Stimulated activated memory B cell treated with anti-CD40 and anti-IgM and Interleukin-4, amounts not matched to agents 10 μg/mL and 1 μg/mL and 100 μg/mL, for 72 hours (primary cell): ENCODE measurements around the gene OCEL1.

Source experiments
- ATAC-seq: fragments of 150-1000 bp; cut with Tn5 transposase; 2 replicates; pipeline ENCODE4 v1.10.0; 2021
- H3K27ac Mint-ChIP-seq: one replicate; pipeline ENCODE4 v1.8.0; 2022; ENCODE audit warnings: mild to moderate bottlenecking, mixed read lengths
- H3K27me3 Mint-ChIP-seq: one replicate; pipeline ENCODE4 v1.8.0; 2022; ENCODE audit warnings: mixed read lengths
- H3K36me3 Mint-ChIP-seq: one replicate; pipeline ENCODE4 v1.8.0; 2022; ENCODE audit warnings: mixed read lengths
- H3K4me1 Mint-ChIP-seq: one replicate; pipeline ENCODE4 v1.8.0; 2022; ENCODE audit warnings: mixed read lengths
- H3K4me3 Mint-ChIP-seq: one replicate; pipeline ENCODE4 v1.8.0; 2022; ENCODE audit warnings: mild to moderate bottlenecking, moderate library complexity, mixed read lengths
- H3K9me3 Mint-ChIP-seq: one replicate; pipeline ENCODE4 v1.8.0; 2022; ENCODE audit warnings: mixed read lengths

OCEL1 gene

GRCh38 chr19:17202713-17203112, 23.3 kb upstream of the OCEL1 start:
- H3K4me3 Mint-ChIP-seq: no peak overlapping the region
- H3K4me1 Mint-ChIP-seq: peaks cover 6% of the 10 kb centered on the region
- ATAC-seq: peak; percentile 17
- no peak overlapping the region for H3K27ac Mint-ChIP-seq
- no peaks in the 10 kb centered on the region for H3K27me3 Mint-ChIP-seq
- no peaks in the 10 kb centered on the region for H3K9me3 Mint-ChIP-seq
- peaks cover 74% of the 10 kb centered on the region for H3K36me3 Mint-ChIP-seq

DNA sequence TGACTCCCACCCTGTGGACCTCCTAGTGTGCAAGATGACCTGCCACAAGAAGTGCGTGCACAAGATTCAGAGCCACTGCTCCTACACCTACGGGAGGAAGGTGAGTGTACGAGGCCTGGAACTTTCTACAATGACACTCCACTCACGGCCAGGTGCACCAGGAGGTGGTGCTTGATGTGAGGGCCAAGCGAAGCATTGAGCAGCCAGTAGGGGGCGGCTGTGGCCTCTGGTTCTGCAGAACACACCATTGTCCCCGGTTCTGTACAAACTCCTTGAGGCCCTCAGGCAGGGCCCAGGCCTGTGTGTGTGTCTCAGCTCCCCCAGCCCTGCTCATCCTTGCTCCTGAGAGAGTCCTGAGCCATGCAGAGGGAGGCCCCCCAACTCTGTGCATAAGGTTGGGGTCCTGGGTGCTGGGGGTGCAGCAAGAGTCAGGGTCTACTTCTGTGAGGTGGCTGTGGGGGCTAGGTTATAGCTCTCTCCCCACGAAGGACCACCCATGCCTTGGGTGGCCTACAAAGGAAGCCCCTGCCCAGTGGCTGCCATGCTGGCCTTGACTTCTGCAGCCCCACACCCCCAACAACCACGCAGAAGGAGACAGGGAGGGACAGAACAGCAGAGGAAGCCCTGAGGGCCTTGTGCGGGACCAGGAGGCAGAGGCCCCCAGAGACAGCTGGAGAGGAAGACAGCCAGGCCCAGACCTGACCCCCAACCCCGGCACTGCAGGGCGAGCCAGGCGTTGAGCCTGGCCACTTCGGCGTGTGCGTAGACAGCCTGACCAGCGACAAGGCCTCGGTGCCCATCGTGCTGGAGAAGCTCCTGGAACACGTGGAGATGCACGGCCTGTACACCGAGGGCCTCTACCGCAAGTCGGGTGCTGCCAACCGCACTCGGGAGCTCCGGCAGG, 20.5 kb upstream of the OCEL1 start:
- no peaks in the 10 kb centered on the region for H3K27me3 Mint-ChIP-seq
- H3K36me3 Mint-ChIP-seq: peaks cover 67% of the 10 kb centered on the region
- peak overlapping the region; percentile 46 for H3K27ac Mint-ChIP-seq
- peak; percentile 60 for ATAC-seq
- no peak overlapping the region for H3K4me3 Mint-ChIP-seq
- peaks cover 2% of the 10 kb centered on the region for H3K9me3 Mint-ChIP-seq
- H3K4me1 Mint-ChIP-seq: peaks cover 24% of the 10 kb centered on the region

GRCh38 chr19:17206736-17207581, 19.1 kb upstream of the OCEL1 start:
- Mint-ChIP-seq H3K36me3 (peaks cover 56% of the 10 kb centered on the region), H3K4me1 (peaks cover 26% of the 10 kb centered on the region), H3K4me3 (no peak overlapping the region), H3K27ac (no peak overlapping the region), H3K9me3 (peaks cover 2% of the 10 kb centered on the region), H3K27me3 (no peaks in the 10 kb centered on the region)
- no peak for ATAC-seq

GRCh38 chr19:17209126-17210036, 16.6 kb upstream of the OCEL1 start:
- ATAC-seq: peak; percentile 42
- peaks cover 2% of the 10 kb centered on the region for H3K9me3 Mint-ChIP-seq
- peaks cover 27% of the 10 kb centered on the region for H3K4me1 Mint-ChIP-seq
- H3K27ac Mint-ChIP-seq: peak overlapping the region; percentile 86
- H3K36me3 Mint-ChIP-seq: peaks cover 48% of the 10 kb centered on the region
- no peaks in the 10 kb centered on the region for H3K27me3 Mint-ChIP-seq
- H3K4me3 Mint-ChIP-seq: no peak overlapping the region

- Mint-ChIP-seq H3K9me3 (peaks cover 2% of the 10 kb centered on the region), H3K27ac (peak overlapping the region; percentile 86), H3K4me1 (peaks cover 32% of the 10 kb centered on the region), H3K27me3 (no peaks in the 10 kb centered on the region), H3K36me3 (peaks cover 42% of the 10 kb centered on the region), H3K4me3 (peak overlapping the region; percentile 13)
- ATAC-seq: peak; percentile 25
Observed at GRCh38 chr19:17210296-17210695, 15.7 kb upstream of the OCEL1 start.

DNA sequence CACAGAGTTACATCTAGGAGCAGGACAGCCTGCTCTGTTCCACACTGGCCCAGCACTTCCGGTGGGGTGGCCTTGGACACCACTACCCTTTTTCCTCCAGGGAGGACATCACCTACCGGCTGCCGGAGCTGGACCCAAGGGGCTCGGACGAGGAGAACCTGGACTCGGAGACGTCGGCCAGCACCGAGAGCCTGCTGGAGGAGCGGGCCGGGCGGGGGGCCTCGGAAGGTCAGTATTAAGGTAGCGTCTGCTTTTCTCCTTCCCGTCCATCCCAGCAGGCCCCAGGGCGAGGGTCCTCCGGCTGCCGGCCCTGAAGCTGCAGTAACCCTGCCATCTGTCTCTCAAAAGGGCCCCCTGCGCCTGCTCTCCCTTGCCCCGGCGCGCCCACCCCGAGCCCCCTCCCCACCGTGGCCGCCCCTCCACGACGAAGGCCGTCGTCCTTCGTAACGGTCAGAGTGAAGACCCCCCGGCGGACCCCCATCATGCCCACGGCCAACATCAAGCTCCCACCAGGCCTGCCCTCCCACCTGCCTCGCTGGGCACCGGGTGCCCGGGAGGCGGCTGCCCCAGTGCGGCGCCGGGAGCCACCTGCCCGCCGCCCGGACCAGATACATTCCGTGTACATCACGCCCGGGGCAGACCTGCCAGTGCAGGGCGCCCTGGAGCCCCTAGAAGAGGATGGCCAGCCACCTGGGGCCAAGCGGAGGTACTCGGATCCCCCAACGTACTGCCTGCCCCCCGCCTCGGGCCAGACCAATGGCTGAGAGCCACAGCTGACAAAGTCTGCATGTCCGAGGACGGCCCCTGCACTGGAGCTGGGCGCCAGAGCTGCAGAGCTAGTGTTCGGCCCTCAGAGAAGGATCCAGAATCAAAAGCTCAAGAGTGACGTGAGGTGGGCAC, 14.2 kb upstream of the OCEL1 start:
- Mint-ChIP-seq H3K27me3 (no peaks in the 10 kb centered on the region), H3K27ac (peak overlapping the region; percentile 53), H3K4me1 (peaks cover 47% of the 10 kb centered on the region), H3K36me3 (peaks cover 53% of the 10 kb centered on the region), H3K9me3 (peaks cover 2% of the 10 kb centered on the region), H3K4me3 (no peak overlapping the region)
- ATAC-seq: no peak

GRCh38 chr19:17213334-17213733, 12.7 kb upstream of the OCEL1 start:
- peaks cover 2% of the 10 kb centered on the region for H3K9me3 Mint-ChIP-seq

GRCh38 chr19:17214508-17215126, 11.4 kb upstream of the OCEL1 start:
- Mint-ChIP-seq H3K36me3 (peaks cover 62% of the 10 kb centered on the region), H3K9me3 (no peaks in the 10 kb centered on the region), H3K4me1 (peaks cover 41% of the 10 kb centered on the region), H3K4me3 (peak overlapping the region; percentile 88), H3K27me3 (no peaks in the 10 kb centered on the region), H3K27ac (peak overlapping the region; percentile 96)
- no peak for ATAC-seq

More at GRCh38 chr19:17213334-17213733, 12.7 kb upstream of the OCEL1 start:
- Mint-ChIP-seq H3K4me3 (no peak overlapping the region), H3K36me3 (peaks cover 62% of the 10 kb centered on the region), H3K27me3 (no peaks in the 10 kb centered on the region), H3K27ac (no peak overlapping the region), H3K4me1 (peaks cover 51% of the 10 kb centered on the region)
- no peak for ATAC-seq

- Mint-ChIP-seq H3K27ac (peak within 1 kb of the TSS; percentile 96), H3K9me3 (no peaks in the 10 kb centered on the region), H3K4me3 (peak within 1 kb of the TSS; percentile 88), H3K4me1 (peaks cover 33% of the 10 kb centered on the region), H3K27me3 (no peaks in the 10 kb centered on the region), H3K36me3 (peaks cover 59% of the 10 kb centered on the region)
- peak; percentile 96 for ATAC-seq
Observed at GRCh38 chr19:17215127-17215971, 10.7 kb upstream of the OCEL1 start, which contains the start of gene USE1. Gene USE1, plus strand, starts transcription at chr19:17215357. Its CDS starts 49 bp downstream, at chr19:17215406.

DNA sequence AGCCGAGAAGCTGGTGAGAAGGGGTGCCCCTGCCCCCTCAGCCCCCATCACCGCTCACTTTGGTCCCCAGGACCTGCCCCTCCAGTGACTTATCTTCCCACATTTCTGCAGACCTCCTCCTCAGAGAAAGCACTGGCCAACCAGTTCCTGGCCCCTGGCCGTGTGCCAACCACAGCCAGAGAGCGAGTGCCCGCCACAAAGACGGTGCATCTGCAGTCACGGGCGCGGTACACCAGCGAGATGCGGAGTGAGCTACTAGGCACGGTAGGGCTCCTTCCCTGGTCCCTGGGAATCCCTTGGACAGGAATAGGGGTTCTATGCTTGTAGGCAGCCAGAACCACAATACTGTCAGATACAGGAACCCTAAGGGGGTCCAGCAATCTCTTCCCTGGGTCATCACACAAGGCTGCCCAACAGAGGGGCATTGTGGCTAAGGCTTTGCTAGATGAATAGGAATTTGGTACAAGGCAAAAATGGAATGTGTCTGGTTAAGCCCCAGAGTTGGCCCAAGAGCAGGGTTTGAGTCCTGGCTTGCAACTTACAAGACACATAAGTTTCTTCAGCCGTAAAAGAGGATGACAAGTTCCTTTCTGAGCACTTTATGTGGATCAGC, 9.9 kb upstream of the OCEL1 start:
- Mint-ChIP-seq H3K9me3 (no peaks in the 10 kb centered on the region), H3K27ac (peak overlapping the region; percentile 96), H3K4me1 (peaks cover 31% of the 10 kb centered on the region), H3K4me3 (peak overlapping the region; percentile 88), H3K27me3 (no peaks in the 10 kb centered on the region), H3K36me3 (peaks cover 55% of the 10 kb centered on the region)
- no peak for ATAC-seq

DNA sequence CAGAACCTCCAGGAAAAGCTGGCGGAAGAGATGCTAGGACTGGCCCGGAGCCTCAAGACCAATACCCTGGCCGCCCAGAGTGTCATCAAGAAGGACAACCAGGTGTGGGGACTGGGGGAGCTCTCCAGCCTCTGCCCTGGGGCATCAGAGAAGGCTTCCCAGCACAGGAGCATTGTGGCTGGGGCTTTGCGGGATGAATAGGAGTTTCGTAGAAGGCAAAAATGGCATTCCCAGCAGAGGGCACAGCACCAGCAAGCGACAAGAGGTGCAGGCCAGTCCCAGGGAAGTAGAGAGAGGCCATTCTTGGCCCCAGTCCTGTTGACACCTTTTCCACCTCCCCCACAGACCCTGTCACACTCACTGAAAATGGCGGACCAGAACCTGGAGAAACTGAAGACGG, 6.7 kb upstream of the OCEL1 start:
- H3K4me3 Mint-ChIP-seq: no peak overlapping the region
- H3K27me3 Mint-ChIP-seq: no peaks in the 10 kb centered on the region
- ATAC-seq: no peak
- H3K9me3 Mint-ChIP-seq: no peaks in the 10 kb centered on the region
- peaks cover 40% of the 10 kb centered on the region for H3K36me3 Mint-ChIP-seq
- peaks cover 29% of the 10 kb centered on the region for H3K4me1 Mint-ChIP-seq
- no peak overlapping the region for H3K27ac Mint-ChIP-seq

- no peak for ATAC-seq
- H3K4me1 Mint-ChIP-seq: peaks cover 19% of the 10 kb centered on the region
- H3K9me3 Mint-ChIP-seq: no peaks in the 10 kb centered on the region
- no peak overlapping the region for H3K27ac Mint-ChIP-seq
- peaks cover 40% of the 10 kb centered on the region for H3K36me3 Mint-ChIP-seq
- no peak overlapping the region for H3K4me3 Mint-ChIP-seq
- H3K27me3 Mint-ChIP-seq: no peaks in the 10 kb centered on the region
Observed at GRCh38 chr19:17220207-17220758, 5.7 kb upstream of the OCEL1 start.
